ENCODE data around the gene MEX3C.

DNA sequence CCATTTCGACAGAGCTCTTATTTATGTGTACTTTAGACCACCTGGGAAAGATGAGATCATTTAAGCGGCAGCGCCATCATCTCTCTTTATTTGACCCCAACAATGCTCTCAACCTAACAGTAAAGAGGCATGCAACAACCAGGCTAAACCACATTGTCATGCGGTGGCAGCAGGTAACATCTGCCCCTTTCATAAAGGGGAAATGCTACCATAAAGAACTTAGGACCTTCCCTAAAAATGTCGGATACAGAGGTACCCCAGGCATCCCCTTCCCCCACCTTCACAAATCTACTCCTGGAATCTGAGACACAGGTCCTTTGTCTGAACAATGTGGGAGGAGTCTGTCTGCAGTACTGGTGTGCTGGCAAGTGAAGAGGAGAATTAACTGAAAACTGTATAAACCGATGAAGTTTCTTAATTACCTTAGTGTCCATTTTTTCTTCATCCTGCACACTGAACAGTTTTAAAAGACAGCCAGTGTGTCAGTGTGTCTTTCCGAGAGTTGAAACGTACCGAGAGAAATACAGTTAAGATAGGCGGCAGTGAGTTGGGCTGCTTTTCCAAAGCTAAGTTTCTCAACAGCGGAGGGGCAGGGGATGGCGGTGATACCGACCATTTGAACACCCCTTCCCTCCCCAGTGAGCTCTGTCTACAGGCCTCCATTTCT is 1.9 kb downstream of the MEX3C start:
- TF ChIP-seq, protein P1, sequence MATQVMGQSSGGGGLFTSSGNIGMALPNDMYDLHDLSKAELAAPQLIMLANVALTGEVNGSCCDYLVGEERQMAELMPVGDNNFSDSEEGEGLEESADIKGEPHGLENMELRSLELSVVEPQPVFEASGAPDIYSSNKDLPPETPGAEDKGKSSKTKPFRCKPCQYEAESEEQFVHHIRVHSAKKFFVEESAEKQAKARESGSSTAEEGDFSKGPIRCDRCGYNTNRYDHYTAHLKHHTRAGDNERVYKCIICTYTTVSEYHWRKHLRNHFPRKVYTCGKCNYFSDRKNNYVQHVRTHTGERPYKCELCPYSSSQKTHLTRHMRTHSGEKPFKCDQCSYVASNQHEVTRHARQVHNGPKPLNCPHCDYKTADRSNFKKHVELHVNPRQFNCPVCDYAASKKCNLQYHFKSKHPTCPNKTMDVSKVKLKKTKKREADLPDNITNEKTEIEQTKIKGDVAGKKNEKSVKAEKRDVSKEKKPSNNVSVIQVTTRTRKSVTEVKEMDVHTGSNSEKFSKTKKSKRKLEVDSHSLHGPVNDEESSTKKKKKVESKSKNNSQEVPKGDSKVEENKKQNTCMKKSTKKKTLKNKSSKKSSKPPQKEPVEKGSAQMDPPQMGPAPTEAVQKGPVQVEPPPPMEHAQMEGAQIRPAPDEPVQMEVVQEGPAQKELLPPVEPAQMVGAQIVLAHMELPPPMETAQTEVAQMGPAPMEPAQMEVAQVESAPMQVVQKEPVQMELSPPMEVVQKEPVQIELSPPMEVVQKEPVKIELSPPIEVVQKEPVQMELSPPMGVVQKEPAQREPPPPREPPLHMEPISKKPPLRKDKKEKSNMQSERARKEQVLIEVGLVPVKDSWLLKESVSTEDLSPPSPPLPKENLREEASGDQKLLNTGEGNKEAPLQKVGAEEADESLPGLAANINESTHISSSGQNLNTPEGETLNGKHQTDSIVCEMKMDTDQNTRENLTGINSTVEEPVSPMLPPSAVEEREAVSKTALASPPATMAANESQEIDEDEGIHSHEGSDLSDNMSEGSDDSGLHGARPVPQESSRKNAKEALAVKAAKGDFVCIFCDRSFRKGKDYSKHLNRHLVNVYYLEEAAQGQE (IDR thresholded peaks at IDR 0.05; ENCODE audit: unreplicated experiment) = no peak
- TF ChIP-seq, protein P2, sequence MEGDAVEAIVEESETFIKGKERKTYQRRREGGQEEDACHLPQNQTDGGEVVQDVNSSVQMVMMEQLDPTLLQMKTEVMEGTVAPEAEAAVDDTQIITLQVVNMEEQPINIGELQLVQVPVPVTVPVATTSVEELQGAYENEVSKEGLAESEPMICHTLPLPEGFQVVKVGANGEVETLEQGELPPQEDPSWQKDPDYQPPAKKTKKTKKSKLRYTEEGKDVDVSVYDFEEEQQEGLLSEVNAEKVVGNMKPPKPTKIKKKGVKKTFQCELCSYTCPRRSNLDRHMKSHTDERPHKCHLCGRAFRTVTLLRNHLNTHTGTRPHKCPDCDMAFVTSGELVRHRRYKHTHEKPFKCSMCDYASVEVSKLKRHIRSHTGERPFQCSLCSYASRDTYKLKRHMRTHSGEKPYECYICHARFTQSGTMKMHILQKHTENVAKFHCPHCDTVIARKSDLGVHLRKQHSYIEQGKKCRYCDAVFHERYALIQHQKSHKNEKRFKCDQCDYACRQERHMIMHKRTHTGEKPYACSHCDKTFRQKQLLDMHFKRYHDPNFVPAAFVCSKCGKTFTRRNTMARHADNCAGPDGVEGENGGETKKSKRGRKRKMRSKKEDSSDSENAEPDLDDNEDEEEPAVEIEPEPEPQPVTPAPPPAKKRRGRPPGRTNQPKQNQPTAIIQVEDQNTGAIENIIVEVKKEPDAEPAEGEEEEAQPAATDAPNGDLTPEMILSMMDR (conservative IDR thresholded peaks at IDR 0.05; ENCODE audit: low read depth in 2 of 2) = no peak
- TF ChIP-seq EZH2 (IDR thresholded peaks at IDR 0.05; ENCODE audit: low read depth, unreplicated experiment) = no peak
- TF ChIP-seq EZH2phosphoT487 (IDR thresholded peaks at IDR 0.05; ENCODE audit: unreplicated experiment) = no peak
- TF ChIP-seq, protein P3, sequence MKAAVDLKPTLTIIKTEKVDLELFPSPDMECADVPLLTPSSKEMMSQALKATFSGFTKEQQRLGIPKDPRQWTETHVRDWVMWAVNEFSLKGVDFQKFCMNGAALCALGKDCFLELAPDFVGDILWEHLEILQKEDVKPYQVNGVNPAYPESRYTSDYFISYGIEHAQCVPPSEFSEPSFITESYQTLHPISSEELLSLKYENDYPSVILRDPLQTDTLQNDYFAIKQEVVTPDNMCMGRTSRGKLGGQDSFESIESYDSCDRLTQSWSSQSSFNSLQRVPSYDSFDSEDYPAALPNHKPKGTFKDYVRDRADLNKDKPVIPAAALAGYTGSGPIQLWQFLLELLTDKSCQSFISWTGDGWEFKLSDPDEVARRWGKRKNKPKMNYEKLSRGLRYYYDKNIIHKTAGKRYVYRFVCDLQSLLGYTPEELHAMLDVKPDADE (IDR thresholded peaks at IDR 0.05) = no peak
- TF ChIP-seq ZNF114 (CRISPR knock-in tag; IDR thresholded peaks at IDR 0.05) = no peak
- no peak for TF ChIP-seq ZNF331 (CRISPR knock-in tag; IDR thresholded peaks at IDR 0.05; ENCODE audit: low read depth)
